Measurements from ENCODE around the gene ZBTB38.
A peak's percentile ranks its signal among the peaks of the same experiment; 100 is the strongest.

The ZBTB38 gene

GRCh38 chr3:141337523-141337854 lies 30.8 kb upstream of the ZBTB38 start:
- DNase-seq (ENCODE audit: low spot score) = no peak

DNA sequence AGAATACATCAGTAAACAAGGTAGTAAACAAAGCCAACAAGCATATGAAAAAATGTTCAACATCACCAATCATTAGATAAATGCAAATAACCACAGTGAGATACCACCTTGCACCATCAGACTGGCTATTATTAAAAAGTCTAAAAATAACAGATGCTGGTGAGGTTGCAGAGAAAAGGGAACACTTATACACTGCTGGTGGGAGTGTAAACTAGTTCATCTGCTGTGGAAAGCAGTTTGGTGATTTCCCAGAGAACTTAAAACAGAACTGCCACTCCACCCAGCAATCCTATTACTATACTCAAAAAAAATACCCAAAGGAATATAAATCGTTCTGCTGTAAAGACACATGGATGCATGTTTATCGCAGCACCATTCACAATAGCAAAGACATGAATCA lies 30.3 kb upstream of the ZBTB38 start:
- no peak for DNase-seq (ENCODE audit: low spot score)

GRCh38 chr3:141338881-141339280 lies 29.4 kb upstream of the ZBTB38 start:
- no peak for DNase-seq (ENCODE audit: low spot score)

- no peak for DNase-seq (ENCODE audit: low spot score)
Measured at GRCh38 chr3:141341536-141341935, 26.8 kb upstream of the ZBTB38 start.

DNA sequence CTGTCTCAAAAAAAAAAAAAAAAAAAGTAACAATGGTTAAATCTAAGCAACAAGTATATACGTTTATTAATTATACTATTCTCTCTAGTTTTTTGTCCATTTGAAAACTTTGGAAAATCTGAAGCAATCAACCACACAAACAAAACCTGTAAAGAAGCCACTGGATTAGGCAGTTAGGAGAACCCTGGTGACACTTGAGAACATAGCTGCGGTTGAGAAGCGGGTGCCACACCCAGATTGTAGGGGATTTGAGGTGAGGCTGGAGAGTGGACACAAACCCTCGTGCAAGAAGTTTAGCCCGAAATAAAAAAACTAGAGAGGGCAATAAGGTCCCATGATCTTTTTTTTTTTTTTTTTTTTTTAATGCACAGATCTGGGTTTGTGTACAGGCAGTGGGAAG lies 25.9 kb upstream of the ZBTB38 start:
- no peak for DNase-seq (ENCODE audit: low spot score)

DNA sequence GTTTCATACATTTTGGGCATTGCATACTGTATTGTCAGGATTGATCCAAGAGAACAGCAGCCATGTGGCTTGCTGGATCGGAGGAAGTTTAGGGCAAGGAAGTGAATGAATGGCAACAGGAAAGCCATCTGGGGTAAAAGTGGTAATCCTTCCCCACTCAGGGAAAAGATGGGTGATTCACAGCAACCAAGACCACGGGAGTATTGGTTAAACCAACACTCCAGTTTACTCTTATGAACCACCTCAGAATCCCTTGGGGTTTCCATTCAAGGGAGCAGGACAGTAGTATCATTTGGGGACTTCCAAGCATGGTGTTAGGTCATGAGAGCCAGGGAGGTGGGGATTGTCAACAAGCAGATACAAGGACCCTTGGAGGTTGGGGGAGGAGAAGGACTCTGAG lies 25.2 kb upstream of the ZBTB38 start:
- no peak for DNase-seq (ENCODE audit: low spot score)

- no peak for DNase-seq (ENCODE audit: low spot score)
Measured at GRCh38 chr3:141343865-141344271, 24.4 kb upstream of the ZBTB38 start.

GRCh38 chr3:141345528-141345927 lies 22.8 kb upstream of the ZBTB38 start:
- no peak for DNase-seq (ENCODE audit: low spot score)

GRCh38 chr3:141346007-141346406 lies 22.3 kb upstream of the ZBTB38 start:
- DNase-seq (ENCODE audit: low spot score) = peak; percentile 59

GRCh38 chr3:141346418-141346817 lies 21.9 kb upstream of the ZBTB38 start:
- no peak for DNase-seq (ENCODE audit: low spot score)

GRCh38 chr3:141346839-141347238 lies 21.5 kb upstream of the ZBTB38 start:
- DNase-seq (ENCODE audit: low spot score) = no peak

DNA sequence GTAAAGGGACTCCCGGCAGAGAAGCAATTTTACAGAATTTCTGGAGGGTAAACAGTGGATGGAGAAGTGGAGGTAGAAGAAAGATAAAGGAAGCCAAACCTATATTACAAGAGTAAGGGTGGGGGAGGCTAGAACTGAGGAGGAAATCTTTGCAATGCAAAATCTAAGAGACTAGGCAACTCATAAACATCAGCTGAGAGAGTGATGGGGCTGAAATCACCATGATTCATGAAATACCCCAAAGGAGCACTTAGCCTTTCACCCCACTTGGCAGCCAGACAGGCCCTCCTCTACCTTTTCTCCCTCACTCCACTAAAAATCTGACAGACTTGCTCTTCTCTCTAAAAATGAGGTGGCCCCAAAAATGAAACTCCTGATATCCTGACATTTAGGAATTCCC lies 19.5 kb upstream of the ZBTB38 start:
- no peak for DNase-seq (ENCODE audit: low spot score)

GRCh38 chr3:141349711-141350110 lies 18.6 kb upstream of the ZBTB38 start:
- DNase-seq (ENCODE audit: low spot score) = no peak

- no peak for DNase-seq (ENCODE audit: low spot score)
Measured at GRCh38 chr3:141350666-141351065, 17.6 kb upstream of the ZBTB38 start.

- DNase-seq (ENCODE audit: low spot score) = no peak
Measured at GRCh38 chr3:141352262-141352984, 15.9 kb upstream of the ZBTB38 start.

- DNase-seq (ENCODE audit: low spot score) = peak; percentile 61
Measured at GRCh38 chr3:141353652-141354495, 14.4 kb upstream of the ZBTB38 start.

- no peak for DNase-seq (ENCODE audit: low spot score)
Measured at GRCh38 chr3:141354517-141354916, 13.8 kb upstream of the ZBTB38 start.

GRCh38 chr3:141355242-141355641 lies 13.1 kb upstream of the ZBTB38 start:
- no peak for DNase-seq (ENCODE audit: low spot score)

DNA sequence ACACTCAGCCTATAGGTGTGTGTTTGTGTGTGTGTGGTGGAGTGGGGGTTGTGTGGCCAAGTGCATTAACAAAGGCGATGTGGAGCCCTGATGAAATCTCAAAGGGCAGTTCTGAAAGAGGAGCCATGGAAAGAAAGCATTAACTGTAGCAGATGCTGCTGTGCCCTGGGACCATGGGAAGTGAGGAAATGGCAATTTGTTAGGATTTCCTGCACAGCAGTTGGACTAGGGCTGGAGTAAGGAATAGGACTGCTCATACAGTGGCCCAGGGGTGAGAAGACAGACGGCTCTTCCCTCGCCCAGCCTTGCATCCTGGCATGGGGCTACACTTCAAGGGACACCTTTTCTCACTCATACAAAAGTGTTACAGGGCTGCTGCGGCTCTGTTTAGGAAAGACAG lies 12.3 kb upstream of the ZBTB38 start:
- no peak for DNase-seq (ENCODE audit: low spot score)

DNA sequence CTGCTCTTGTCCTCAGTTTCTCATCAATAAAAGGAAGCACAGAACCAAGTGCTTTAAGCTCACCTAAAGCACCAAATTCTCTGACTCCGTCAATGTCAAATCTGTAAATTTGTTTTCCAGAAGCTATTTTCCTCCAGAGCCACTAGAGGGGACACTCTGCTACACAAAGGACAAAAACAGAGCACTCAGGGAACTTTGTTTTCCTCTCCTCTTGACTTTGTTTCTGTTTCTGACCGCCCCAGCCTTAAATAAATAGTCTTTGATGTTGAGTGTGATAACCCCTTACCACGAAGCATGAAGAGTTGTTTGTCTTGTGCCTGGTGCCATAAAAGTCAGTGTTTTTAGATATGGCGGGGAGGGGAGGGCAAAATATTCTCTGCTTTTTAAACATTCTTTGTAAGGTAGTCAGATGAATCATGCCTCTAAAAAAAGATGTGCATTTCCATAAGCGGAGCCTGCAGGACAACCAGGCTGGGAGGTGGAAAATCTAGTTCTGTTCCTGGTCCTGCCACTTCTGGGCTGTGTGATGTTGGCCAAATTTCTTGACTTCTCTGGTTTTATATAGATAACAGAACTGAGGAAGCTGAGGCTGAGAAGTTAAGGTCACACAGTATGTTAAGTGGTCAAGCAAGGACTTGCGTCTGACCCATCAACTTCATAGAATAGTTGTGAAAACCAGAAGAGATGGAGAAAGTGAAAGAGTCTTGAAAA lies 7.3 kb upstream of the ZBTB38 start:
- peak; percentile 57 for DNase-seq (ENCODE audit: low spot score)

GRCh38 chr3:141362736-141363135 lies 5.6 kb upstream of the ZBTB38 start:
- DNase-seq (ENCODE audit: low spot score) = no peak

GRCh38 chr3:141365201-141365600 lies 3.1 kb upstream of the ZBTB38 start:
- DNase-seq (ENCODE audit: low spot score) = no peak
